ENCODE results near the gene OR2T6.
"Not testable (repeated sequence)": the region's sequence is repeated elsewhere in the genome, so short reads cannot be mapped to it uniquely, and the experiment has no call there.

- TF ChIP-seq CTCF, REST (tag by site-specific recombination; IDR thresholded peaks at IDR 0.05): not testable (repeated sequence)
Measured at GRCh38 chr1:248431683-248432082, 56.1 kb downstream of the OR2T6 start.

Data from HEK293 (cell line).